Activated naive CD8-positive, alpha-beta T cell (primary cell): ENCODE measurements around the gene CNPPD1.
A peak's percentile ranks its signal among the peaks of the same experiment; 100 is the strongest.
"Not testable (repeated sequence)": the region's sequence is repeated elsewhere in the genome, so short reads cannot be mapped to it uniquely, and the experiment has no call there.

Source experiments
- H3K27ac Mint-ChIP-seq: one replicate; pipeline ENCODE4 v1.8.0; 2021; ENCODE audit warnings: mixed read lengths
- H3K27me3 Mint-ChIP-seq: one replicate; pipeline ENCODE4 v1.8.0; 2021; ENCODE audit warnings: mixed read lengths
- H3K36me3 Mint-ChIP-seq: one replicate; pipeline ENCODE4 v1.8.0; 2021; ENCODE audit warnings: mixed read lengths
- H3K4me1 Mint-ChIP-seq: one replicate; pipeline ENCODE4 v1.8.0; 2021; ENCODE audit warnings: low read depth, mixed read lengths
- H3K4me3 Mint-ChIP-seq: one replicate; pipeline ENCODE4 v1.8.0; 2021; ENCODE audit warnings: mild to moderate bottlenecking, mixed read lengths
- H3K9me3 Mint-ChIP-seq: one replicate; pipeline ENCODE4 v1.8.0; 2021; ENCODE audit warnings: low read depth, mixed read lengths

CNPPD1 gene

DNA sequence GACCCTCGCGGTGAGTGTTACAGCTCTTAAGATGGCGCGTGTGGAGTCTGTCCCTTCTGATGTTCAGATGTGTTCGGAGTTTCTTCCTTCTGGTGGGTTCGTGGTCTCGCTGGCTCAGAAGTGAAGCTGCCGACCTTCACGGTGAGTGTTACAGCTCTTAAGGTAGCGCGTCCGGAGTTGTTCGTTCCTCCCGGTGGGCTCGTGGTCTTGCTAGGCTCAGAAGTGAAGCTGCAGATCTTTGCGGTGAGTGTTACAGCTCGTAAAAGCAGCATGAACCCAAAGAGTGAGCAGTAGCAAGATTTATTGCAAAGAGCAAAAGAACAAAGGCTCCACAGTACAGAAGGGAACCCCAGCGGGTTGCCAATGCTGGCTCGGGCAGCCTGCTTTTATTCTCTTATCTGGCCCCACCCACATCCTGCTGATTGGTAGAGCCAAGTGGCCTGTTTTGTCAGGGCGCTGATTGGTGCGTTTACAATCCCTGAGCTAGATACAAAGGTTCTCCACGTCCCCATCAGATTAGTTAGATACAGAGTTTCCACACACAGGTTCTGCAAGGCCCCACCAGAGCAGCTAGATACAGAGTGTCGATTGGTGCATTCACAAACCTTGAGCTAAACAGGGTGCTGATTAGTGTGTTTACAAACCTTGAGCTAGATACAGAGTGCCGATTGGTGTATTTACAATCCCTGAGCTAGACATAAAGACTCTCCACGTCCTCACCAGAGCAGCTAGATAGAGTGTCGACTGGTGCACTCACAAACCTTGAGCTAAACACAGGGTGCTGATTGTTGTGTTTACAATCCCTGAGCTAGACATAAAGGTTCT is 24.0 kb upstream of the CNPPD1 start:
- H3K9me3 Mint-ChIP-seq, H3K36me3 Mint-ChIP-seq, H3K27me3 Mint-ChIP-seq: not testable (repeated sequence)
- Mint-ChIP-seq H3K4me3 (peak overlapping the region; percentile 89), H3K27ac (peak overlapping the region; percentile 94), H3K4me1 (peaks cover 29% of the 10 kb centered on the region)

- Mint-ChIP-seq H3K4me3 (peak overlapping the region; percentile 65), H3K27ac (peak overlapping the region; percentile 56), H3K9me3 (no peaks in the 10 kb centered on the region)
These were observed 22.9 kb upstream of the CNPPD1 start for GRCh38 chr2:219199470-219200211.

DNA sequence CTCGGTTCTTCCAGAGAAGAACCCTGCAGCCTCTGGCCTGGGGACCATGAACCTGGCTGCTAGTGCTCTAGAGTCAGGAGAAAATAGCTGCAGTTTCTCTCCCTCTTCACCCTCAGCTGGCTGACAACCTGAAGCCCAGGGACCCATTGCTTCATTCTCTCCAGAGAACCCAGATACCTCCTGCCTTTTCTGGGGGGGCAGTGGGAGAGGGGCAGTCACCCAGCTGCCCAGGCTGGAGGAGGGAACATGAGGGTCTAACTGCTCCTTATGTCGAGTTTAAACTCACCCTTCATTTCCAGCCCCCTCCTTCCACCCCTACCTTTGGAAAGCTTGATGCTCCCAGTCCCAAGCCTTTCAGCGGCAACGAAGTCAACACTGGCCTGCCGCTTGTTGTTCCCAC is 22.2 kb upstream of the CNPPD1 start:
- Mint-ChIP-seq H3K36me3 (peaks cover 2% of the 10 kb centered on the region), H3K4me3 (peak overlapping the region; percentile 65)

More at GRCh38 chr2:219199470-219200211, 22.9 kb upstream of the CNPPD1 start:
- peaks cover 4% of the 10 kb centered on the region for H3K36me3 Mint-ChIP-seq
- H3K4me1 Mint-ChIP-seq: peaks cover 26% of the 10 kb centered on the region
- H3K27me3 Mint-ChIP-seq: no peaks in the 10 kb centered on the region

DNA sequence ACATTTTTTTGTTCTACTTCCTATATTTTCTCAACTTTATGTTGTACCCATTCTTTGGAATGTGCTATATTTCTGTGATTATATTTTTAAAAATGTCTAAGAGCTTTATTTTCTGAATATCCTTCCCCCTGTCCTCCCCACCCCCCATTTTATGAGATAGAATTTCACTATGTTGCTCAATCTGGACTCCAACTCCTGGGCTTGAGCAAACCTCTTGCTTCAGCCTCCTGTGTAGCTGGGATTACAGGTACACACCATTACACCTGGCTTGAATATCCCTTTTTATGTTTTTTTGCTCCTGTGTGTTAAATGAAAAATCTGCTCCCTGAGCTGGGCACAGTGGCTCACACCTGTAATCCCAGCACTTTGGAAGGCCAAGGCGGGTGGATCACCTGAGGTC is 20.7 kb upstream of the CNPPD1 start:
- H3K9me3 Mint-ChIP-seq: no peaks in the 10 kb centered on the region
- H3K27ac Mint-ChIP-seq: no peak overlapping the region
- no peaks in the 10 kb centered on the region for H3K27me3 Mint-ChIP-seq
- H3K4me1 Mint-ChIP-seq: peaks cover 26% of the 10 kb centered on the region
- peaks cover 2% of the 10 kb centered on the region for H3K36me3 Mint-ChIP-seq
- no peak overlapping the region for H3K4me3 Mint-ChIP-seq

More for the DNA sequence above, 22.2 kb upstream of the CNPPD1 start:
- H3K27ac Mint-ChIP-seq: peak overlapping the region; percentile 6
- no peaks in the 10 kb centered on the region for H3K27me3 Mint-ChIP-seq
- H3K9me3 Mint-ChIP-seq: no peaks in the 10 kb centered on the region
- H3K4me1 Mint-ChIP-seq: peaks cover 26% of the 10 kb centered on the region

- no peaks in the 10 kb centered on the region for H3K9me3 Mint-ChIP-seq
- H3K4me3 Mint-ChIP-seq: no peak overlapping the region
- H3K36me3 Mint-ChIP-seq: peaks cover 7% of the 10 kb centered on the region
- H3K4me1 Mint-ChIP-seq: peaks cover 20% of the 10 kb centered on the region
- H3K27me3 Mint-ChIP-seq: no peaks in the 10 kb centered on the region
- H3K27ac Mint-ChIP-seq: peak overlapping the region; percentile 65
These were observed 10.2 kb upstream of the CNPPD1 start for GRCh38 chr2:219186754-219187456.

DNA sequence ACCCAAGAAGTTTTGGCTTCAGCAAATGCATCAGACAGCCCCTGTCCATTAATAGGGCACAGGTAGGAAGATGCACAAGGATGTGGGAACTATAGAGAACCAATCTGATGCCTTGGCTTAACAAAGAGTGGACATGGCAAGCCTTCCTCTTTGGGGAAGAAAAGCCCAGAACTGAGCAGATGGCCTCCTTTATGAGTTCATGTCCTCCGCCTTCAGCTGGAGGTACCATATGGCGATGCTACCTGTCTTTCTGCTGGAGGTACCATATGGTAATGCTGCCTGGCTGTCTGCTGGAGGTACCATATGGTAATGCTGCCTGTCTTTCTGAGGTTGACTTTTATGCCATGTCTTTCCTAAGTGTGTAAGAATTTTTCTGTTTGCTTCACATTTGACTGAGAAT is 7.4 kb upstream of the CNPPD1 start:
- no peaks in the 10 kb centered on the region for H3K27me3 Mint-ChIP-seq
- H3K4me3 Mint-ChIP-seq: no peak overlapping the region
- H3K9me3 Mint-ChIP-seq: no peaks in the 10 kb centered on the region
- peaks cover 45% of the 10 kb centered on the region for H3K4me1 Mint-ChIP-seq
- peak overlapping the region; percentile 54 for H3K27ac Mint-ChIP-seq
- peaks cover 7% of the 10 kb centered on the region for H3K36me3 Mint-ChIP-seq

GRCh38 chr2:219183151-219183772 is 6.5 kb upstream of the CNPPD1 start:
- Mint-ChIP-seq H3K27ac (peak overlapping the region; percentile 70), H3K27me3 (no peaks in the 10 kb centered on the region), H3K9me3 (no peaks in the 10 kb centered on the region), H3K4me1 (peaks cover 47% of the 10 kb centered on the region), H3K36me3 (peaks cover 7% of the 10 kb centered on the region), H3K4me3 (no peak overlapping the region)

DNA sequence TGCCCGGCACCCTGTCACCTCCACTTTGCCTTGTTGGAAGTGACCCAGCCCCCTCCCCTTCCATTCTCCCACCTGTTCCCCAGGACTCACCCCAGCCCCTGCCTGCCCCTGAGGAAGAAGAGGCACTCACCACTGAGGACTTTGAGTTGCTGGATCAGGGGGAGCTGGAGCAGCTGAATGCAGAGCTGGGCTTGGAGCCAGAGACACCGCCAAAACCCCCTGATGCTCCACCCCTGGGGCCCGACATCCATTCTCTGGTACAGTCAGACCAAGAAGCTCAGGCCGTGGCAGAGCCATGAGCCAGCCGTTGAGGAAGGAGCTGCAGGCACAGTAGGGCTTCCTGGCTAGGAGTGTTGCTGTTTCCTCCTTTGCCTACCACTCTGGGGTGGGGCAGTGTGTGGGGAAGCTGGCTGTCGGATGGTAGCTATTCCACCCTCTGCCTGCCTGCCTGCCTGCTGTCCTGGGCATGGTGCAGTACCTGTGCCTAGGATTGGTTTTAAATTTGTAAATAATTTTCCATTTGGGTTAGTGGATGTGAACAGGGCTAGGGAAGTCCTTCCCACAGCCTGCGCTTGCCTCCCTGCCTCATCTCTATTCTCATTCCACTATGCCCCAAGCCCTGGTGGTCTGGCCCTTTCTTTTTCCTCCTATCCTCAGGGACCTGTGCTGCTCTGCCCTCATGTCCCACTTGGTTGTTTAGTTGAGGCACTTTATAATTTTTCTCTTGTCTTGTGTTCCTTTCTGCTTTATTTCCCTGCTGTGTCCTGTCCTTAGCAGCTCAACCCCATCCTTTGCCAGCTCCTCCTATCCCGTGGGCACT is 5.8 kb upstream of the CNPPD1 start:
- Mint-ChIP-seq H3K27ac (peak overlapping the region; percentile 70), H3K36me3 (peaks cover 7% of the 10 kb centered on the region), H3K4me3 (peak overlapping the region; percentile 17), H3K9me3 (no peaks in the 10 kb centered on the region), H3K27me3 (no peaks in the 10 kb centered on the region), H3K4me1 (peaks cover 48% of the 10 kb centered on the region)

GRCh38 chr2:219181531-219181930 is 4.8 kb upstream of the CNPPD1 start:
- H3K4me1 Mint-ChIP-seq: peaks cover 47% of the 10 kb centered on the region
- H3K9me3 Mint-ChIP-seq: no peaks in the 10 kb centered on the region
- H3K27ac Mint-ChIP-seq: peak overlapping the region; percentile 58
- H3K4me3 Mint-ChIP-seq: peak overlapping the region; percentile 13
- H3K27me3 Mint-ChIP-seq: no peaks in the 10 kb centered on the region
- peaks cover 3% of the 10 kb centered on the region for H3K36me3 Mint-ChIP-seq

- Mint-ChIP-seq H3K27ac (peak overlapping the region; percentile 31), H3K4me3 (peak overlapping the region; percentile 27), H3K9me3 (no peaks in the 10 kb centered on the region)
These were observed 4.2 kb upstream of the CNPPD1 start for GRCh38 chr2:219180961-219181360.

DNA sequence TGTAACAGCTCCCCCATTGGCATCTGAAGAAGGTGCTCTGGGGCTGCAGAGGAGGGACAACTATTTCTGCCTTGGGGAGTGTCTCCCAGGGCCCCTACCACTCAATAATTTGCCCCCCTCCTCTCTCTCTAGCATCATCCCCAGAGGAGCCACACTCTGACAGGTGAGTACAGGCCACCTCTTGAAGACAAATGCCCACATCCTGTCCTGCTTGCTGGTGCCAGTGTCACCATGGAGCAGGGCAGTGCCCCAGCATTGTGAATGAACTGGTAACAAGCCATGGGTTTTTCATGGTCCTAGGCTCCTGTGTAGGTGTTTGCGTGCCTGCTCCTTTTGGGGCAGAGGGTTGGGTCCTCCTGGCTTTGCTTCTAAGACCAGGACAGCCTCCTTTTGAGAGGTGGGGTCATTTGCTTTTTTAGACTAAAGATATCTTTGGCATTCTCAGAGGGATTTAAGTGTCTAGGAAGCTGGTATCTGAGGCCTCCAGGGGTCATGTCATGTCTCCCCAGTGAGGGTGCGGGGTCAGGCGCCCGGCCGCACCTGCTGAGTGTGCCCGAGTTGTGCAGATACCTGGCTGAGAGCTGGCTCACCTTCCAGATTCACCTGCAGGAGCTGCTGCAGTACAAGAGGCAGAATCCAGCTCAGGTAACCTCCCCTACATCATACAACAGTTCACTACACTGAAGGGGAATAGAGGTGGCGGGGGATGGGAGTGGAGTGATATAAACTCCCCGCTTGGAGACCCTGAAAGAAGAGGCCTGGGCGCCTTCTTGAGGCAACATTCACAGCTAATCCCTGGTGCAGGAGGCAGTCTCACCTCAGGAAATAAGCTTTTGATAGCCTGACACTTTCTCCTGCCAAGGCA is 3.1 kb upstream of the CNPPD1 start:
- no peaks in the 10 kb centered on the region for H3K27me3 Mint-ChIP-seq
- no peaks in the 10 kb centered on the region for H3K9me3 Mint-ChIP-seq
- H3K4me3 Mint-ChIP-seq: peak overlapping the region; percentile 88
- peaks cover 56% of the 10 kb centered on the region for H3K4me1 Mint-ChIP-seq
- H3K36me3 Mint-ChIP-seq: no peaks in the 10 kb centered on the region
- H3K27ac Mint-ChIP-seq: no peak overlapping the region

More at GRCh38 chr2:219180961-219181360, 4.2 kb upstream of the CNPPD1 start:
- no peaks in the 10 kb centered on the region for H3K27me3 Mint-ChIP-seq
- peaks cover 3% of the 10 kb centered on the region for H3K36me3 Mint-ChIP-seq
- H3K4me1 Mint-ChIP-seq: peaks cover 48% of the 10 kb centered on the region

- H3K4me3 Mint-ChIP-seq: peak overlapping the region; percentile 88
- H3K4me1 Mint-ChIP-seq: peaks cover 65% of the 10 kb centered on the region
- H3K9me3 Mint-ChIP-seq: no peaks in the 10 kb centered on the region
- peak overlapping the region; percentile 87 for H3K27ac Mint-ChIP-seq
- H3K36me3 Mint-ChIP-seq: peaks cover 6% of the 10 kb centered on the region
- H3K27me3 Mint-ChIP-seq: no peaks in the 10 kb centered on the region
These were observed 1.9 kb upstream of the CNPPD1 start for GRCh38 chr2:219178377-219179175.
